NCI-H1105 treated with DMSO at 0.1 percent for 48 hours (cell line): ENCODE measurements around the gene LRGUK.
A peak's percentile ranks its signal among the peaks of the same experiment; 100 is the strongest.
"Not testable (repeated sequence)": the region's sequence is repeated elsewhere in the genome, so short reads cannot be mapped to it uniquely, and the experiment has no call there.

ENCODE experiments used
- DNase-seq: peaks from one replicate; lab custom pipeline; 2025; lab: John Stamatoyannopoulos, UW

LRGUK gene, protein sequence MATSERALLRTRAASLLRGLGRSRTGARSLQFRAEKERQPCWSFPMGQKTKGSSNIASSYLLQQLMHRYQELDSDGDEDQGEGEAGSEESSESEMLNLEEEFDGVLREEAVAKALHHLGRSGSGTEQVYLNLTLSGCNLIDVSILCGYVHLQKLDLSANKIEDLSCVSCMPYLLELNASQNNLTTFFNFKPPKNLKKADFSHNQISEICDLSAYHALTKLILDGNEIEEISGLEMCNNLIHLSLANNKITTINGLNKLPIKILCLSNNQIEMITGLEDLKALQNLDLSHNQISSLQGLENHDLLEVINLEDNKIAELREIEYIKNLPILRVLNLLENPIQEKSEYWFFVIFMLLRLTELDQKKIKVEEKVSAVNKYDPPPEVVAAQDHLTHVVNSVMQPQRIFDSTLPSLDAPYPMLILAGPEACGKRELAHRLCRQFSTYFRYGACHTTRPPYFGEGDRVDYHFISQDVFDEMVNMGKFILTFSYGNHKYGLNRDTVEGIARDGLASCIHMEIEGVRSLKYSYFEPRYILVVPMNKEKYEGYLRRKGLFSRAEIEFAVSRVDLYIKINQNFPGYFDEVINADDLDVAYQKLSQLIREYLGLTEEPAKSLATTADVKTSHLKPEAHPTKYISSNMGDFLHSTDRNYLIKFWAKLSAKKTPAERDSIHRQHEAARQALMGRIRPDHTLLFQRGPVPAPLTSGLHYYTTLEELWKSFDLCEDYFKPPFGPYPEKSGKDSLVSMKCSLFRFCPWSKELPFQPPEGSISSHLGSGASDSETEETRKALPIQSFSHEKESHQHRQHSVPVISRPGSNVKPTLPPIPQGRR

DNA sequence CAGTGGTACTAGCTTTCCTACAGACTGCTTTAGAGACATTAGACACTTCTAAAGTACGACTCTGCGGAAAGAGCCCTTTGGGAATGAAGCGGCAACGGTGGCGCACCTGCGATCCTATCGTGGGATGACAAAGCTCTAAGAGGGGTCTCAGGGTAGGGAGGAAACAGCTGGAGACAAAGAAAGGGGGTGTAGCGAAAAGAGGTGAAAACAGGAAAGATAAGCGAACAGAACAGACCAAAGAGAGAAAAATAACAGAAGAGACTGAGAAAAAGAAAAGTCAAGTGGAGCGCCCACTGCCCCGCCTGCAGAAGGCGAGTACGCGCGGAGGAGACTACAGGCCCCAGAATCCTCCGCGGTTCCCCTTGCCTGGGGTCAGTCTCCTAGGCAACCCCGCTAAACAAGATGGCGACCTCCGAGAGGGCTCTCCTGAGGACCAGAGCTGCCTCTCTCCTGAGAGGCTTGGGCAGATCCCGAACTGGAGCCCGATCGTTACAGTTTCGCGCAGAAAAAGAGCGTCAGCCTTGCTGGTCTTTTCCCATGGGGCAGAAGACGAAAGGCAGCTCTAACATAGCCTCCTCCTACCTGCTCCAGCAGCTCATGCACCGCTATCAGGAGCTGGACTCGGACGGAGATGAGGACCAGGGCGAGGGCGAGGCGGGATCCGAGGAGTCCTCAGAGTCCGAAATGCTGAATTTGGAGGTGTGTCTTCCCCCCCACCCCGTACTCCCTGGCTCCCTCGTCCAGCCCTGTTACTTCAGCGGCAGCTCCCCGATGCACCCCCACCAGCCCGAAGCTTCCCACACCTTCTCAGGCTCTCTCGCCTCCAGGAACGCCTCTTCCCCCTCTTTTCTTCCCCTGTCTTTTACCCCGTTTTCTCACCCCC lies at the start of gene LRGUK:
Gene LRGUK, plus strand, starts transcription at position 375 of the 883 bp plus-strand sequence. Its CDS starts 28 bp downstream, at position 403.
- peak; percentile 79 for DNase-seq

DNA sequence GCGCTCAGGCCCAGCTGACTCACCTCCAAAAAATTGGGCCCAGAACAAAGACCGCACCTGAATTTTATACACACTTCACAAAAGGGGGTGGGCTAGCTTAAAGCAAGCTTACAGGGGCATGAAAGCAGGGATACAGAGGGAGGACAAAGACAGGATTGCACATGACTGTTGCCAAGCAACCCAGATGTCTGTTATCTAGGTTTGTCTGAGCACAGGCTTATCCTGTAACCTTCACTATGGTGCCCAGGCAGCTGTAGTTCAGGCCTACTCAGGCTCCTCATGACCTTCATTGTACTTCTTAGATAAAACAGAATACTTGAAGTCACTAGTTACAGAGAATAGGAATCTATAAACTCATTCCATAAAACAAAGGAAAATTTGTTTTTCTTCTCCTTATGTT lies 49.6 kb upstream of the LRGUK start:
- not testable (repeated sequence) for DNase-seq

DNA sequence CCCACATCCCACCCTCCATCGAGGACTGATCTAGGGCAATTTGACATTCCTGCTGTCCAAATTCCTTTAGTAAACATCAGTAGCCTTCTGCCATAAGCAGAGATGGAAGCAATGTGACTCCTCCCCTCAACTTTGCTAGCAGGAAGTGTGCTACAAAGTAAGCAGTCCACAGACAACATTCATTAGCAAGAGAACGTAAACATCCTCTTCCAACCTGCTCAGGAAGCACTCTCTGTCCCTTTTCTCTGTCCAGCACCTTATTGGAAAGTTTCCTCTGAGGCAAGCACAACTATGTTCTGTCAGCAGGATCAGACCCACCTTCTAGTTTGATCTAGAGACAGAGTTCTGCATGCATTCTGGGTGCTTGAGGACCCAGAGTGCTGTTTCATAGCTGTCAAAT lies 48.1 kb upstream of the LRGUK start:
- no peak for DNase-seq

DNA sequence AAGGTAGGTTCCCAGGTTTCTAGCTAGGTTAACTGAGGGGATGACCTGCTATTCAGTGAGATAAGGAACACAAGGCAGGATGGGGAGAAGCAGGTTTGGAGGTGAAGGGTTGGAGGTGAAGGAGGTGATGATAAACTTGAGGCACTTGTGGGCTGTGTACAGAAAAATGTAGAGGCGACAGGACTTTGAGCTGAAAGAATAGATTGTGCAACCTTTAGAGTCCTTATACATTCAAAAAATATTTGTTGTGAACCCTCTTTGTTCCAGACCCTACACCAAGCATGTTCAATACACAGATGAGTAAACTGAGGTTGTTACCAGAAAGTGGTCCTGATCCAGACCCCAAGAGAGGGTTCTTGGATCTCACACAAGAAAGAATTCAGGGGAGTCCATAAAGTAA lies 45.4 kb upstream of the LRGUK start:
- no peak for DNase-seq

DNA sequence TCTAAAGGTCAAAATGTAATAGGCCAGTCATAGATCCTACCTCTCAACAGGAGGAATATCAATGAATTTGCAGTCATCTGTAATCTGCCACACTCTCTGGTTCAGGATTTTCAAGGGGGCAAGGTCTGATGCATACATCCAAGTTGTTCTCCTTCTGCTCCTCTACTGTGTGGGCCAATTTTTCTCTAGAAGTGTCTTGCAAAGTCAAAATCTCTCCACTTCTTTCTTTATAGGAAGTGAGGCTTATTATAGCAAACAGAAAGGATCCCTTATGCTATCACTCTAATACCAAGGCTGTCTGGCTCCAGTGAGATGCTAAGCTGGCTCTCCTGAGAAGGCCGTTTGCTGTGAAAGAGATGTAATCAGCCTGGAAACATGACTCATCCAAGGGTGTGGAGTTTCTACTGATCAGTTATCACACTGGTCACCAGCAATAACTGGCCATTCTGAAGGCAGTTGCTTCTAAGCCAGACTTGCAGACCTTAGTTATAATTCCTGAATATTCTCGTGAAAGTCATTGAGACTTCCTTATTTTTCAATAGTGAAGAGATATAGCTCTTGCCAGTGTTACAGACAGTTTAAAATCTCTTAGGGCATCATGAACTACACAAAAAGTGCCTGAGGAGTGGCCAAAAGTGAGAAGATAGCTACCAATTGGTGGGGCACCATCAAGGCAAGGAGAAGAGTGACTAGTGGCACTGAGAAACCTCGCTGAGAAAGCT lies 43.2 kb upstream of the LRGUK start:
- no peak for DNase-seq

DNA sequence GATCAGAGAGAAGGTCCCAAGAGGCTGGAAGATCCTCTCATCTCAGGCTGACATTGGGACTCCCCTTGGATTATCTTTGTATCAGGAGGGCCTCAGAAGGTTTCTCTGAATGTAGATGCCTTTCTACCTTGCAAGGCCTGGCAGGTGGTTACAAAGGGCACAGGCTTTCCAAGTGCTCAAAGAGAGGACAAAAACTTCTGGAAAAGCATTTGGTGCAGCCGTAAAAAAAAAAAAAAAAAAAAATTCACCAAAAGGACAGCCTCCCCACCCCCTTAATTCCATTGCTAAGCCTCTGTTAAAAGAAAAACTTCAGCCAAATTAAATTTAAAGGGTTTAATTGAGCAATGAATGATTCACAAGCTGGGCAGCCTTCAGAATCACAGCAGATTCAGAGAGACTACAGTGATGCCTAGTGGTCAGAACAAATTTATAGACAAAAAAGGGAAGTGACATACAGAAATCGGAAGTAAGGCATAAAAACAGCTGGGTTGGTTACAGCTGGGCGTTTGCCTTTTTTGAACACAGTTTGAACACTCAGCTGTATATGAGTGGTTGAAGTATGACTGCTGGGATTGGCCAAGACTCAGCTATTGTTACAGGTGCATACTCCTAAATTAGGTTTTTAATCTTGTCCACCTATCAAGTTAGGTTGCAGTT lies 42.5 kb upstream of the LRGUK start:
- no peak for DNase-seq

DNA sequence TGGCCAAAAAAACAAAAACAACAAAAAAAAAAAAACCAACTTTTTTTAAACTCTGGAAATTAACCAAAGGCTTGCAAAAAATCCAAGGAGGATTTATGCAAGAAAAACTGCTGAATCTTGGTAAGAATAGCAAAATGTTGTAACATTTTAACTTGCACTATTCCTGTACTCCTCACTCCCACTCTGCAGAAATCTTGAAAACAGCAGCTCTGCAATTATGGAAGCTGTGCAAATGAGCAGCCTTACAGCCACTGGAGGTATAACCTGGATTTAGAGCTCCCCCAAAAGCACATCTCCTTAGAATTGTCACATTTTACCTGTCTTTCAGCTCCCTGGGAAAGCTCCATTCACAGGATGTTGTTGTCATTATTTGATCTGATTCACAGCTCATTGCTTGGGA lies 41.8 kb upstream of the LRGUK start:
- no peak for DNase-seq

DNA sequence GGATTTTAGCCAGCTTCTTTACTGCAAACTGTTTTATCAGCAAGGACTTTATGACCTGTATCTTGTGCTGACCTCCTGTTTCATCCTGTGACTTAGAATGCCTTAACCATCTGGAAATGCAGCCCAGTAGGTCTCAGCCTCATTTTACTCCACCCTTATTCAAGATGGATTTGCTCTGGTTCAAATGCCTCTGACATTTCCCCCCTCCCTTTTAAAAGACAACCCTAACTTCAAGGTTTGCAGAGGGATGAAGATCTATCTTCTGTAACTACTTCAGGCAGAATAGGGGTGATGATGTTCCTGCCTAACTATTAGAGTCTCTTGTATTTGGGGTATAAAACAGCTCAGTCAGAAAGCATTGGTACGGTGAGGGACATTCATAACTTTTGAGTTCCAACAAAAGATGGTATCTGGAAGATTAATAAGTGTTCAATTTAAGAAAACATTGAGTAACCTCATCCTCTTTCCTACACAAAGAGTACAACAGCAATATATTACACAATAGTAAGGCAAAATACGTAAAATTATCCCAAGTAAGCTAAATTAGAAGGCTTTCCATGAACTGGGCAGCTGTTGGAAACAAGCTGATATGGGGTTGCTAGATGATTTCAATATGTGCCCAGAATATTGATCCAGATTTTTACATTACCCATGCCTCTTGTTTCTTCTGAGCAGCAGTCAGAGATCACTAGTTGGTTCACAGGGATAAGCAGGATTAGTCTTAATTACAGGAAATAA lies 40.0 kb upstream of the LRGUK start:
- no peak for DNase-seq

DNA sequence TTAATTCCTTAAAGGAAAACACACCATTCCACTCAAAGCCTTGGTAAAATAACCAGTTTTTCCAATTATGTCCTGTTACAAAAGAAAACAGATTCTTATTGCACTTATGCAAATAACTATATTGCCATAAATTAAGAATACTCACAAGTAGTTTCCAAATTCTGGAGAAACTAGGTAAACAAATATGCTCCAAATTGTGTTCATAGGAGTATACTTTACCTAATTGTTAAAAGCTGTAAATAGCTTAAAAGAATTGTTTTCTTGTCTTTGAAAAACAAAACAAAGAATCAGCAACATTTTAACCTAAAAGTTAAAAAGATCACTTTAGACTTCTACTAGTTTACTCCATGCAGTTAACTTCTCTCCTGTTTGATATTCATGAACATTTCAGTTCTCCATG lies 38.9 kb upstream of the LRGUK start:
- no peak for DNase-seq

DNA sequence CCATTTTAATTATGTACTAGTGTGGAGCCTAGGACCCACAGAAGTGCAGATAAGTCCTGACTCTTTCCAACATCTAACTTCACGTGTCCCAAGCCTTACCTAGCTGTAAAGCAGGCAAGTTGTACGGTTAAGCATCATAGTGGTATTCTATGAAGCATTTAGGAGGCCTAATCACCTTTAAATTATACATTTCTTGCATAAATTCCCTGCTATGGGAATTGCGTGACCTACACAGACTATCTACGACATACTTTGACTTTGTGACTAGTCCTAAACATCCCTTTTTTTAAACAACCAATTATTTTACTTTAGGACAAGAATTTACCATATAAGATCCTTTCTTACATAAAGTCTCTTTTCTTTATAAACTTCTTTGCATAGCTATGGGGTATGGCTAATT lies 37.7 kb upstream of the LRGUK start:
- no peak for DNase-seq

DNA sequence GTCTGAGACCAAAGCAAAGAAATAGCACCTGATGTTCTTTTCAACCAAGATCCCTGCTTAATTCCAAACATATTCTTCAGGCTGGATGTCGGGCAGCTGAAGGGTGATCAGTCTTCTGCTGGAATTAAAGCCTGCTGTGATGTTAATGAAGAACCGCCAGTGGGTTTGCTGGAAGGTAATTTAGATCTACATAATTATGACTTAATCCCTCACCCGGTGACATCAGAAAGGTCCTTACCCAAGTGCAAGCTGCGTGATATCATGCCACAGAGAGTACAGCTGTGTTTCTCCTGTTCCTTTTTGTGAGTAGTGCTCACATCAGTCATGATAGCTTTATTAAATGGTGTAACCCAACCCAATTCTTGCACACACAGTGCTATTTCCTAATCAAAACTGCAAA lies 29.1 kb upstream of the LRGUK start:
- DNase-seq, result no peak

DNA sequence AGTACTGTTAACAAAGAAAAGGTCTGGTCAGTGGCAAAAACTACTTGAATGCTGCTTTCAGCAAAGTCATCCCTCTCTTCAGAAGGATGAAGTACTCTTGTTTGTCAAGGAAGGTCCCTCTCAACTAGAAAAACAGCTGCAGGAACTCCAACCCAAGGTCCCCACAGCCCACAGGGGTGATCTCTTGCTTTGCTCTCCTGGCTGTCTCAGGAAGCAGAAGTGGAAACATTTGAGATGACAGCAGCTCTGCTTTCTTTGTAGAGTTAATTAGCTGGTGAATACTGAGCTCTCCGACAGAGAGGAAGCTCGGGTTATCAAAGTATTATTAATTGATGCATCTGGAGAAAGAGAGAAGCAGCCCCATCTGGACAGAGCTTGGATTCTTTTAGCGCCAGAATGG lies 25.4 kb upstream of the LRGUK start:
- DNase-seq, result no peak

DNA sequence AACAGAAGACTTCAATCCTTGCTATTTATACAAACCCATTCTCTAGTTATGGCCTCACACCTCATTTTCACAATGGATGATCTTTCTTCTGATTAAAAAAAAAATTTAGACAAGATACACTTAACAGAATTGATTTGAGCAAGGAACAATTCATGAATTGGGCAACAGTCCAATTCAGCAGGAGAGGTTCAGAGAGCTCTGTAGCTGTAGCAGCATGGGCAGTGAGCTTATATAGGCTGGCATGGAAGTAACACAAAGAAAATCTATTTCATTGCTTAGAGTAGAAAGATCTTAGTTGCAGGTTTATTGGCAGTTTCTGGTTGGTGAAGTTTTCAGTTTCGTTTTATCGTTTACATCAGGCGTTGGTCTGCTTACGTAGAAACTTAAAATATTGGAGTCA lies 23.0 kb upstream of the LRGUK start:
- DNase-seq, result no peak

DNA sequence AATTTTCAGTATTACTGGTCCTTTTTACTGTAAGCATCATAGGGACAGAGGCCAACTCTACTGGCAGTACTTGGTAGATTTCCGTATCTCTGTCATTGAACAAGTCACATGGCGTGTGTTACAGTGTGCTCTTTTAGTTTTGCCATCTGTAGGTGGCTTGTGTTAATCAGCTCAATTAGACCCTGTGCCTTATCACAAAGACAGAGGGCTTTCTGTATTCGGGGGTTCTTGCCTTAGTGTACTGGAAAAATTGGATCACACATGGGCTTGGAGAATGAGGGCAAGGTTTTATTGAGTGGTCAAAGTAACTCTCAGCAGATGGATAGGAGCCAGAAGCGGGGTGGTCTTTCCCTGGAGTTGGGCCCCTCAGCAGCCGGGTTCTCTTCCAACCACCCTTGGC lies 21.3 kb upstream of the LRGUK start:
- DNase-seq, result no peak

DNA sequence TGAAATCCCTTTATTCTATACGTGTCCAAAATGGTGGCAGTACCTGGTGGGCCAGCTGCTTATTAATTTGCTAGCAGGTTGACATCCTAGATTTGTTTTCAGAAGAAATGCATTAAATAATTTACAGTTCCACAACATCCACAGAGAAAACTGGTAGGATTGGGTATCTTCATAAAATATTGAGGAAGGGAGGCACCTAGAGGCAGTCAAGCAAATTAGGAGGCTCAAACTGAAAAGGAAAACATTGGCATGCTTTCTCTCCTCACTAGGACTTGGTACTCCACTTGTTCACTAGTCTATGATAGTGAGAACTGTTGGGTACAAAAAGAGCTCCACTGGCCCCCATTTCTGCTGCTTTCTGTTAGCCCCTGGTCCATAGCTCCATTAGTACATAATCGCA lies 18.3 kb upstream of the LRGUK start:
- no peak for DNase-seq

DNA sequence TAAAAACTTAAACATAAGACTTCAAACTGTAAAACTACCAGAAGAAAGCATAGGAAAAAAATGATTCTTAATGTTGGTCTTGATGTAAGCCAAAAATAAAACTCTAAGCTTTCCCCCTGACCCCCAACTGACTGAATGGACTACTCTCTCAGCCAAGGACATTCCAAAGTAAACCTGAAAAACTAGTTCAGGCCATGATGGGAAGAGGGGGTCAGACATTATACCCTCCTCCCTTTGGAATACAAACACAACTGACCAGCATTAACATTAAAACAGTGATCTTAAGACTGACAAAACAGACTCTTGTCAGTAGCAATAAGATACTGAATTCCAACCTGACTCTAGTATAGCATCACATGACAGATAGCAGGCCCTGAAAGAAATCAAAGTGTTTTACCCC lies 13.5 kb upstream of the LRGUK start:
- no peak for DNase-seq

DNA sequence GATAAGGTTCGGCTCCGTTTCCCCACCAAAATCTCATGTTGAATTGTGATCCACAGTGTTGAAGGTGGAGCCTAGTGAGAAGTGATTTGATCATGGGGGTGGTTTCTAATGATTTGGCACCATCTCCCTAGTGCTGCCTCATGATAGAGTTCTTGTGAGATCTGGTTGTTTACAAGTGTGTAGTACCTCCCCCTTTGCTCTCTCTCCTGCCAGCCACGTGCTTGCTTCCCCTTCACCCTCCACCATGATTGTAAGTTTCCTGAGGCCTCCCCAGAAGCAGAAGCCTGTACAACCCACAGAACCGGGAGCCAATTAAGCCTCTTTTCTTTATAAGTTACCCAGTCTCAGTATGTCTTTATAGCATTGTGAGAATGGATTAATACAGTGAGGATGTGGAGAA lies 12.1 kb upstream of the LRGUK start:
- no peak for DNase-seq

DNA sequence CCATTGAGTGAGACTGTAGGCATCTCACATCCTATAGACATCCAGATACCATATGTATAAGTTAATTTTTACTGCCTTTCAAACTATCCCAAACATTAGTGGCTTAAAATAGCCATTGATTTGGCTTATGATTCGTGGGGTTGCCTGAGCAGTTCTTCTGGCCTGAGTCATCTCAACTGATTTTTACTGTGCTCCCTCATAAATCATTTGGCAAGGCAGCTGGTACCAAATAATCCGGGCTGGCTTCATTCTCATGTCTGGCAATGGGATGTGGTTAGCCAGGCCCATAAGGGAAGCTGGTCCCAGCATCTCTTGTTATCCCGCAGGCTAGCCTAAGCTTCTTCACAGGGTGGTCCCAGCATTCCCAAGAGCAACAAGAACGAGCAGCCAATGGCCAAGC lies 6.7 kb upstream of the LRGUK start:
- no peak for DNase-seq

DNA sequence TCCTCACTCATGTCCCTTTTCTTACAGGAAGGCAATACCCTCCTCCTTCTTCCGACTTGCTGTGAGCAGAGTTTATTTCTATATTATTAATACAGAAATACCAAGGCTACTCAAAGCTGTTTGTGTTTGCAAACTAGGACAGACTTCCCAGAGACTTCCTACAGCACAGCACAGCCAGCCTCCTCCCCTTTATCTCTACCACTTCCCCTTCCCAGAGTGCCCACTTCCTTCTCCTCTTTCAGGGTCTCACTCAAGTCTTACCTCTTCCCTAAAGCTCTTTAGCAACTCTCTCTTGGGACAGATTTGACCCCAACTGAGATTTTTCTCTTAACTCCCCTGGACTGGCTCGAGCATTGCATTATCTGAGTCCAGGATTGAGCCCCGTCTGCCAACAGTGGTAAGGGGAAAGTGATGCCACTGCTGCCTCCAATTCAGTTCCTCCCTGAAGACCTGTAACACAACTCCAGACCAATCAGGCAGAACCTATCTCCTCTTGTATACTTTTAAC lies 5.5 kb upstream of the LRGUK start:
- DNase-seq, result no peak

DNA sequence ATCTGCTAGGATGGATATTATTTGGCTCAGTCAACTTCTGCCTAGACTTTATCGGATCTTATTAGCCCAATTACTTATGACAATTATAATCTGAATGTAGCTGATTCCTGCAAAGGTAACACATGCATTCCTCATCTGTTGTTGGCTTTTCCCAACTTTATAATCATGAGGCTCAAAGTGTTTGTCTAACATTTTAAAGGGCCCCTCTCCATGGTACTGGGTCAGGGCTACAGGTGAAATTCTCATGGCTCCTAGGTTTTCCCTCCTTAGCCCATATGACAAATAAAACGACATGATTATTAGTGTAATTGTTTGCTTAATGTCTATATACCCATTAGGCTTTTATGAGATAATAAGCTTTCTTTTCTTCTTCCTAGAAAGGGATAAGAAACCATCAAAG lies 4.2 kb upstream of the LRGUK start:
- DNase-seq, result no peak
